Activated B cell treated with CpG ODN at 0.5 μM for 24 hours (primary cell): ENCODE results near the gene CACNB1. TPM values are rescaled to one million over a fixed set of nuclear protein-coding genes. Genes with fewer than 3 reads are reported as not detected.

Experiments used
- ATAC-seq: fragments of 200-7000 bp; cut with Tn5 transposase; one replicate; pipeline ENCODE4 v1.10.0; 2021; ENCODE audit warnings: low read depth, mild to moderate bottlenecking, moderate library complexity
- CTCF ChIA-PET: fragments of 350-600 bp; sonication (Branson Sonifier 250); formaldehyde crosslinking; loops from one replicate; lab custom pipeline; 2021; ENCODE audit warnings: antibody characterized with exemption; lab: Charles Lee
- POLR2A ChIA-PET: fragments of 350-600 bp; sonication (Branson Sonifier 250); formaldehyde crosslinking; loops from one replicate; lab custom pipeline; 2021; ENCODE audit warnings: antibody characterized with exemption; lab: Charles Lee
- DNase-seq: peaks from one replicate; pipeline ENCODE4 v3.0.0; 2022
- H3K27ac Mint-ChIP-seq: one replicate; pipeline ENCODE4 v1.8.0; 2020; ENCODE audit warnings: mixed read lengths
- H3K27me3 Mint-ChIP-seq: one replicate; pipeline ENCODE4 v1.8.0; 2021; ENCODE audit warnings: mixed read lengths
- H3K36me3 Mint-ChIP-seq: one replicate; pipeline ENCODE4 v1.8.0; 2021; ENCODE audit warnings: low read depth, mixed read lengths
- H3K4me1 Mint-ChIP-seq: one replicate; pipeline ENCODE4 v1.8.0; 2021; ENCODE audit warnings: mixed read lengths
- H3K4me3 Mint-ChIP-seq: one replicate; pipeline ENCODE4 v1.8.0; 2020; ENCODE audit warnings: mild to moderate bottlenecking, mixed read lengths
- H3K9me3 Mint-ChIP-seq: one replicate; pipeline ENCODE4 v1.8.0; 2020; ENCODE audit warnings: mixed read lengths
- CTCF ChIP-seq: fragments of 200-600 bp; IDR thresholded peaks from one replicate; pipeline ENCODE4 v1.8.0; 2022; ENCODE audit warnings: antibody characterized with exemption, mild to moderate bottlenecking
- intact Hi-C: fragments of 100-400 bp; cut with micrococcal nuclease; formaldehyde crosslinking; loops from one replicate; pipeline ENCODE4 v1.15.1; 2024
- total RNA-seq: library from RNA; stranded (reverse); gene quantifications from 2 replicates; pipeline ENCODE4 v1.2.3, GENCODE V29; 2022

Gene CACNB1
- total RNA-seq, 1 donor from 2014 or later: 5.7 TPM

- POLR2A ChIA-PET: no interaction called here
- no peak for DNase-seq
- H3K27ac Mint-ChIP-seq: no peak overlapping the region
- peaks cover 50% of the 10 kb centered on the region for H3K27me3 Mint-ChIP-seq
- H3K36me3 Mint-ChIP-seq: no peaks in the 10 kb centered on the region
- H3K4me1 Mint-ChIP-seq: peaks cover 21% of the 10 kb centered on the region
- CTCF ChIA-PET: no interaction called here
- H3K9me3 Mint-ChIP-seq: no peaks in the 10 kb centered on the region
- no peak overlapping the region for H3K4me3 Mint-ChIP-seq
- ATAC-seq: no peak
- intact Hi-C loops: no loop called here
- no peak for TF ChIP-seq CTCF
Measured at GRCh38 chr17:39227364-39227919, 30.0 kb upstream of the CACNB1 start.

- Mint-ChIP-seq H3K9me3 (no peaks in the 10 kb centered on the region), H3K27ac (peak overlapping the region; percentile 7), H3K4me3 (peak overlapping the region; percentile 78), H3K4me1 (peaks cover 12% of the 10 kb centered on the region), H3K36me3 (no peaks in the 10 kb centered on the region), H3K27me3 (peaks cover 39% of the 10 kb centered on the region)
- TF ChIP-seq CTCF: no peak
- intact Hi-C loops: loop anchor here (2.0 kb wide), 2 partner anchors 13 to 17 kb away; no protein-coding TSS in a partner anchor
- CTCF ChIA-PET: interaction anchor here (0.7 kb wide), 1 partner anchor 18 kb away, joined by 4 read pairs; no protein-coding TSS in a partner anchor
- ATAC-seq (peak; percentile 63), DNase-seq (no peak)
- POLR2A ChIA-PET: interaction anchor here (0.6 to 1.2 kb wide), 4 partner anchors 12 to 415 kb away, joined by 3 to 11 read pairs (median 4); partner anchors contain the start of gene RPL19
Measured at GRCh38 chr17:39225959-39226683, 28.7 kb upstream of the CACNB1 start.

- H3K36me3 Mint-ChIP-seq: no peaks in the 10 kb centered on the region
- no peaks in the 10 kb centered on the region for H3K9me3 Mint-ChIP-seq
- no peak for TF ChIP-seq CTCF
- peak; percentile 54 for DNase-seq
- peak within 1 kb of the TSS; percentile 78 for H3K4me3 Mint-ChIP-seq
- H3K27ac Mint-ChIP-seq: peak within 1 kb of the TSS; percentile 7
- intact Hi-C loops: loop anchor here (2.0 kb wide), 2 partner anchors 13 to 17 kb away; no protein-coding TSS in a partner anchor
- peaks cover 39% of the 10 kb centered on the region for H3K27me3 Mint-ChIP-seq
- ChIA-PET CTCF (interaction anchor here (0.7 kb wide), 1 partner anchor 19 kb away, joined by 4 read pairs; no protein-coding TSS in a partner anchor), POLR2A (interaction anchor here (0.6 to 1.2 kb wide), 4 partner anchors 13 to 414 kb away, joined by 3 to 11 read pairs (median 4); partner anchors contain the start of gene RPL19)
- peak; percentile 81 for ATAC-seq
- peaks cover 12% of the 10 kb centered on the region for H3K4me1 Mint-ChIP-seq
Measured at GRCh38 chr17:39225308-39225958, 28.0 kb upstream of the CACNB1 start, which contains the start of gene STAC2. TSS of gene STAC2 (minus strand) at chr17:39225945. CDS start at chr17:39225502, 443 bp downstream.

- intact Hi-C loops: loop anchor here (2.0 kb wide), 2 partner anchors 14 to 16 kb away; no protein-coding TSS in a partner anchor
- no peaks in the 10 kb centered on the region for H3K9me3 Mint-ChIP-seq
- TF ChIP-seq CTCF: no peak
- ChIA-PET POLR2A (interaction anchor here (0.6 kb wide), 1 partner anchor 18 kb away, joined by 3 read pairs; no protein-coding TSS in a partner anchor), CTCF (no interaction called here)
- no peak overlapping the region for H3K27ac Mint-ChIP-seq
- ATAC-seq (peak; percentile 60), DNase-seq (no peak)
- H3K4me3 Mint-ChIP-seq: peak overlapping the region; percentile 73
- peaks cover 12% of the 10 kb centered on the region for H3K4me1 Mint-ChIP-seq
- H3K36me3 Mint-ChIP-seq: no peaks in the 10 kb centered on the region
- H3K27me3 Mint-ChIP-seq: peaks cover 39% of the 10 kb centered on the region
Measured at GRCh38 chr17:39224778-39225307, 27.4 kb upstream of the CACNB1 start.
